Thyroid gland (tissue), 4 donors: ENCODE data around the gene LRCH1.

Source experiments
- CTCF ChIP-seq, 6 experiments: fragments of 200-600 bp in 3 of 6; fragments of 450-650 bp in 3 of 6; sonication (generic) in 3 of 6; IDR thresholded peaks; one replicate each; pipeline ENCODE4 v1.5.1; 2016 to 2019; ENCODE audit warnings: antibody characterized with exemption in 6 of 6, mild to moderate bottlenecking in 2 of 6, inconsistent platforms in 1 of 6, moderate library complexity in 1 of 6
- POLR2A ChIP-seq, 2 donors: fragments of 450-650 bp; IDR thresholded peaks; one replicate each; pipeline ENCODE4 v1.6.1; 2017; ENCODE audit warnings: antibody characterized with exemption in 2 of 2, mild to moderate bottlenecking in 2 of 2, moderate library complexity in 1 of 2

GRCh38 chr13:46546084-46546768, 6.7 kb upstream of the LRCH1 start:
- TF ChIP-seq POLR2A (IDR thresholded peaks at IDR 0.05) (no peak), CTCF (IDR thresholded peaks at IDR 0.05) (no peak)
